Dermis microvascular lymphatic vessel endothelial cell (primary cell): ENCODE data around the gene ZNF554. TPM values are rescaled to one million over a fixed set of nuclear protein-coding genes. Genes with fewer than 3 reads are reported as not detected.
"Not testable (repeated sequence)": the region's sequence is repeated elsewhere in the genome, so short reads cannot be mapped to it uniquely, and the experiment has no call there.

Source experiments
- DNase-seq, 2 donors: peaks; one replicate each; pipeline versions ENCODE4 v3.0.0 to v3.0.0-alpha.2; 2010; ENCODE audit warnings: low read depth in 2 of 2
- total RNA-seq: library from RNA; depleted of rRNA; stranded (reverse); fragments of >200 nt; gene quantifications from 2 replicates; pipeline ENCODE4 v1.2.1, GENCODE V29; 2014

The ZNF554 gene
- total RNA-seq, 1 donor from 2014 or later, result 2.1 TPM

DNA sequence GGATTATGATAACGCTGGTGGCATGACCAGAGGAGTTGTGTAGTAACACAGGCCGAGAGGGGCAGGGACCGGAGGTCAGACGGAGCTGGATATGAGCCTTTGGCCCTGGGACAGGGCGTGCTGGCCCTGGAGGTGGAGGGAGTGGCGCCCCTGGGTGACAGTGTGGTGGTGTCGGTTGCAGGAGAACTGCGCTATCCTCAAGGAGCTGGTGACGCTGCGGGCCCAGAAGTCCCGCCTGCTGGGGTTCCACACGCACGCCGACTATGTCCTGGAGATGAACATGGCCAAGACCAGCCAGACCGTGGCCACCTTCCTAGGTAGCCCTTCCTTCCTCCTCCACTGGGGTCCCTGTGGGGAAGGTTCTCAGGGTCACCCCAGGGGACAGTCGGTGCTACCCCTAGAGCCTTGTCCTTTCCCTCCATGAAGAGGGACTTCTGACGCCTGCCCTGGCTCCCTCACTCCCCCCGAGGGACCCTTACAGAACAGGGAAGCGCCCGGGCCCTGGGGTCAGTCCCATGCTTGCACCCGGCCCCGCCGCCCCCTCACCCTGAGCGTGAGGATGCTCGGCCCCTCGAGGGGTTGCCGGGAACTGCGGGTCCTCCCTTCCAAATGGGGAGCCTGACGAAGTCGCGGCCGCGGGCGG, 12.8 kb upstream of the ZNF554 start:
- DNase-seq, result no peak

DNA sequence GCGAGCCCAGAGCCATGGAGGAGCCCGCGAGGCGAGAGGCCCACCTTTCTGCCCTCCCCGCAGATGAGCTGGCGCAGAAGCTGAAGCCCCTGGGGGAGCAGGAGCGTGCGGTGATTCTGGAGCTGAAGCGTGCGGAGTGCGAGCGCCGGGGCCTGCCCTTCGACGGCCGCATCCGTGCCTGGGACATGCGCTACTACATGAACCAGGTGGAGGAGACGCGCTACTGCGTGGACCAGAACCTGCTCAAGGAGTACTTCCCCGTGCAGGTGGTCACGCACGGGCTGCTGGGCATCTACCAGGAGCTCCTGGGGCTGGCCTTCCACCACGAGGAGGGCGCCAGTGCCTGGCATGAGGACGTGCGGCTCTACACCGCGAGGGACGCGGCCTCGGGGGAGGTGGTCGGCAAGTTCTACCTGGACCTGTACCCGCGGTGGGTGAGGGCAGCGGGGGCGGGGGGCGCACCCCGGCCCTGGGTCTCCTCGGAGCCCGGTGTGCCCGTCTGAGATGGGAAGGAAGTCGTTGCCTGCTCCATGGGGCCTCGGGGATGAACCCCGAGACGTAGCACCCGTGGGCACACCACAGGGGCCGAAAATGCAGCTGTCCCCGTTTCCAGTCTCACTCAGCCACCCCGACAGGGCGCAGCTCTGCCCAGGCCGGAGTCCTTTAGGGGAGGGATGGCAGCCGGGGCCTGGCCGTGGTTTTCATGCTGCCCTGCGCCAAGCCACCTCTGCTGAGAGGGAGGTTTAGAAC, 12.1 kb upstream of the ZNF554 start:
- no peak for DNase-seq

- DNase-seq, result no peak
These were observed 11.3 kb upstream of the ZNF554 start for GRCh38 chr19:2808129-2808941.

DNA sequence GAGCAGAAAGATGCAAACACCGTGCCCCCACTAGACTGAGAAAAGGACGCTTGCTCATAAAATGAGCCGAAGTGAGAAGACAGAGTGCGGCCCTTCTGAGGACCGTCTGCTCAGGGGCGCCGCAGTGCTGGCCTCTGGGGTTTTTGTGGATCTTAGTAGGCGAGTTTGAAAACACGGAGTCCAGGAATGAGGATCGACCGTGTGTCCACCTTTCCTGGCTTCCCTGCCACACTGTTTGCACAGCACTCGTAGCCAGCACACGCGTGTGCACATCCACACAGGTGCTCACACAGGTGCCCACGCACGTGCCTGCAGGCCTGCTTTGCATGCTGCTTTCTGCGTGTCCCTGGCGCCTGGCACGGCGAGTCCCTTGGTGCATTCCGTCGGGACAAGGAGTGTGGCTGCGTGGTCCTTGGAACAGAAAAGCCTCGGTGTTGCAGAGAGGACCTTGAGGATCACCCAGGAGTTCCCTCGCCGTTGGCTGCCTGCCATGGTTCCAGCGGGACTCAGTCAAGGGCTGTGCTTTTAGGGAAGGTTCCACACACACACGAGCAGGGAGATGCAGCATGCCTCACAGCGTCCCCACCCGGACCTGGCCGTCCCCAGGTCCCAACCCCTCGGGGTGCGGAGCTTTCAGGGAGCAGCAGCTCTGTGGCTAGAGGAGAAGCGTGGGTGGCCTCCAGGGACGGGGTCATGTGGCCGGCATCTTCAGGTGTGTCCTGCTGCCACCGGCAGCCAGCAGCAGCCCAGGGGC, 10.1 kb upstream of the ZNF554 start:
- DNase-seq, result no peak

- no peak for DNase-seq
These were observed 9.3 kb upstream of the ZNF554 start for GRCh38 chr19:2810141-2811091.

- DNase-seq, result no peak
These were observed 8.4 kb upstream of the ZNF554 start for GRCh38 chr19:2811221-2811722.

DNA sequence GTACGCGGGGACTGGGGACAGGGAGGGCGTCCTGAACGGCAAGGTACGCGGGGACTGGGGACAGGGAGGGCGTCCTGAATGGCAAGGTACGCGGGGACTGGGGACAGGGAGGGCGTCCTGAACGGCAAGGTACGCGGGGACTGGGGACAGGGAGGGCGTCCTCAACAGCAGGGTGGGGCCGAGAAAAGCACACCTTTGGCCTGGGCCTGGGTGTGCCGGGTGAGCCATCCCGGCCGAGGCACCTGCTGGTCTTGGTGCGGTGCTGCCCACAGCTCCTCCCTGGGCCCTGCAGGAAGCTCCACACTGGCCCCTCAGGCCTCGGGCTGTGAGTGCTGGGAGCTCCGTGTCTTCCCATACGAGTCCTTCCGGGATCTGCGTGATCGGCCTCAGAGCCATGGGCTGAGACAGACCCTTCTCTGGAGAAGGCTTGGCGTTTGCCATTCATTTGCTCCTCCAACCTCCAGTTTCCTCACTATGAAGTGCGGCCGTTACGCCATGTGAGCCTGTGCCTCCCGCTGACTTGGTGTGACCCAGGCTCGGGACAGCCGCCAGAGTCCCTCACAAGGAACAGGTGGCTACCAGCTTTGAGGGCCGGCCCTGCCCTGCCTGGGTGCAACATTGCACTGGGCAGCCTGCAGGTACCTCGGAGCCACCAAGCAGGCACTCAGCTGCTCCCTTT, 7.8 kb upstream of the ZNF554 start:
- no peak for DNase-seq

DNA sequence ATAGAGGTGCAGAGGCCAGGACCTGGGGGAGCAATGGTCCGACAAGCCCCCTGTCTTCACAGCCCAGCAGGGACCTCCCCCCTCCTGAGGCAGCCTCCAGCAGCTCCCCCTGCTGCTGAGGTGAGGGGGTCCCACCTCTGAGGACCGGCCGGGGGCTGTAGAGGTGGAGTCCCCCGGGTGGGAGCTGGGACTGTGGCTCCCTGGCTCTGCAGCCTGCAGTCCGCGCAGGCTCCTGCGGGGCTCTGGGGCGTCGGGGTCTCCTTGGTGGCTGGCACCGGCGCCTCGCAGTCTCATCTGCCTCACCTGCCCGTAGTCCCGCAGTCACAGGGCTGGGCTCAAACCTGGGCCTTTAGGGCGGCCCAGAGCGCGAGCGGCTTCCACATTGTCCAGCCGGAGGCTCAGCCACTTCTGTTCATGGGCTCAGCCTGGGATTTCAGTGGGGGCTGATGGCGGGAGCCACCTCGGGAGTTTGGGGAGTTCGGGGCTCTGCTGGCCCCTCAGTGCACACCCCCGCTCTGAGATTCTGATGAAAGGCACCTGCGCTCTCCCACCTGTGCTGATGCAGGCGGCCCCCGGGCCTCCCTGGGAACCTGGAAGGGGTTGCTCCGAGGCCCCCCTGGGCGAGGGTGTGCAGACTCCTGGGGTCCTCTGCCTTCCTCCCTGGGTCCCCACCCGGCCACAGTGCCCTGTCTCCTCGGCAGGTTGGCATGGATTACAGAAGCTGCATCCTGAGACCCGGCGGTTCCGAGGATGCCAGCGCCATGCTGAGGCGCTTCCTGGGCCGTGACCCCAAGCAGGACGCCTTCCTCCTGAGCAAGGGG, 7.0 kb upstream of the ZNF554 start:
- DNase-seq, result no peak

- no peak for DNase-seq
These were observed 6.2 kb upstream of the ZNF554 start for GRCh38 chr19:2813235-2814160.

GRCh38 chr19:2814426-2814825, 5.2 kb upstream of the ZNF554 start:
- DNase-seq, result no peak

- no peak for DNase-seq
These were observed 4.5 kb upstream of the ZNF554 start for GRCh38 chr19:2815191-2815614.

GRCh38 chr19:2815923-2816322, 3.7 kb upstream of the ZNF554 start:
- DNase-seq, result no peak

GRCh38 chr19:2816641-2817040, 3.0 kb upstream of the ZNF554 start:
- no peak for DNase-seq

DNA sequence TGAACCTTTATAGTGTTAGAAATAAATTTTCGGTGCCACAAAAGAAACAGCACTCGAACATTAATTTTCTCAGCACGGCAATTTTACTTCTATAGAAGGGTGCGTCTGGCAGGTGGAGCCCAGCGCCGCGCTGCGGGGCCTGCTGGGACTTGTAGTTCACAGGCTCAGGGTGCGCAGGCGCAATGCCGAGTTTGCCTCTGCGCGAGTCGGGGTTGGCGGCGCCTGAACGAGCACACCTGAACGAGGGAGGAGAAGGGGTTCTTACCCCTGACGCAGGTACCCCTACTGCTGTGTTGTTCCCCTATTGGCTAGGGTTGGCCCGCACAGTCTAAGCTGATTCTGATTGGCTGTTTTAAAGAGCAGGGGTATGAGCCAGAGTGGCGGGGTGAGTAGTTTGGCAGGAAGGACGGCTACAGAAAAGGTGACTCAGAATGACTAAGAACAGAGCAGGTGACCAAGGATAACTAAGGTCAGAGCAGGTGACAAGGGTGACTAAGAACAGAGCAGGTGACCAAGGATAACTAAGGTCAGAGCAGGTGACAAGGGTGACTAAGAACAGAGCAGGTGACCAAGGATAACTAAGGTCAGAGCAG, 2.3 kb upstream of the ZNF554 start:
- DNase-seq, result not testable (repeated sequence)

- no peak for DNase-seq
These were observed 539 bp downstream of the ZNF554 start for GRCh38 chr19:2820112-2820702.

DNA sequence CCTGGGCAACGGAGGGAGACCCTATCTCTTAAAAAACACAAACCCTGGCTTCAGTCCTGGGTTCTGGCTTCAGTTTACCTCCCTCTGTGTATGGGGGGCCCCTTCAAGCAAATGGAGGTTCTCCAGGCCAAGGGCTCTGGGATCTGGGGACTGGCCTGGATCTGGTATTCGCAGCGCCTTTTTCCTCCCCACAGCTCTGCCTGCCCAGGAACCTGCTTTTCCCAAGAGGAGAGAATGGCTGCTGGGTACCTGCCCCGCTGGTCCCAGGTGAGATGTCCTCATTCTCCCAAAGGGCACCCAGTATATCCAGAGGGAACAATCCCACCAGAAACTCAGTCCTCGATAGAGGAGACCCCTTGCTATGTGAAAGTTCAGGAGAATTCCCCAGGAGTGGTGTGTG, 3.2 kb downstream of the ZNF554 start:
- DNase-seq, result no peak

GRCh38 chr19:2823646-2824045, 4.0 kb downstream of the ZNF554 start:
- DNase-seq, result no peak
